HFFc6 (cell line): ENCODE measurements around the gene TRAPPC6A. TPM values are rescaled to one million over a fixed set of nuclear protein-coding genes. Genes with fewer than 3 reads are reported as not detected.

Experiments used
- DNase-seq: peaks from one replicate; pipeline ENCODE4 v3.0.0-alpha.2; 2018
- H3K27ac Mint-ChIP-seq: 2 replicates; pipeline ENCODE4 v1.8.0; 2020; ENCODE audit warnings: mild to moderate bottlenecking, mixed read lengths
- H3K27me3 Mint-ChIP-seq: 2 replicates; pipeline ENCODE4 v1.8.0; 2021; ENCODE audit warnings: mild to moderate bottlenecking, moderate library complexity, mixed read lengths; ENCODE audit not compliant: insufficient read depth
- H3K36me3 Mint-ChIP-seq: 2 replicates; pipeline ENCODE4 v1.8.0; 2021; ENCODE audit warnings: low read depth, mixed read lengths
- H3K4me1 Mint-ChIP-seq: 2 replicates; pipeline ENCODE4 v1.8.0; 2020; ENCODE audit warnings: low read depth, mixed read lengths
- H3K4me3 Mint-ChIP-seq: 2 replicates; pipeline ENCODE4 v1.8.0; 2020; ENCODE audit warnings: mild to moderate bottlenecking, moderate library complexity, mixed read lengths
- H3K9me3 Mint-ChIP-seq: 2 replicates; pipeline ENCODE4 v1.8.0; 2020; ENCODE audit warnings: mild to moderate bottlenecking, mixed read lengths
- total RNA-seq, 6 experiments: library from RNA; stranded (reverse); fragmentation: NEBNext Ultra II Directional; extraction: Animal tissue kit (Norgen Biotek cat#: 25700); gene quantifications; 2 replicates in 1 of 6; 3 replicates in 5 of 6; pipeline ENCODE4 v1.2.3, GENCODE V29; 2021
- TF ChIP-seq, protein P1 (sequence below): fragments of 200-600 bp; sonication (generic); IDR thresholded peaks from 2 replicates; pipeline ENCODE4 v1.5.0; 2021; ENCODE audit warnings: antibody characterized with exemption, mild to moderate bottlenecking

Gene TRAPPC6A
- total RNA-seq, 6 experiments from 2014 or later, result 3.5 to 6.9 (median 5.2) TPM

DNA sequence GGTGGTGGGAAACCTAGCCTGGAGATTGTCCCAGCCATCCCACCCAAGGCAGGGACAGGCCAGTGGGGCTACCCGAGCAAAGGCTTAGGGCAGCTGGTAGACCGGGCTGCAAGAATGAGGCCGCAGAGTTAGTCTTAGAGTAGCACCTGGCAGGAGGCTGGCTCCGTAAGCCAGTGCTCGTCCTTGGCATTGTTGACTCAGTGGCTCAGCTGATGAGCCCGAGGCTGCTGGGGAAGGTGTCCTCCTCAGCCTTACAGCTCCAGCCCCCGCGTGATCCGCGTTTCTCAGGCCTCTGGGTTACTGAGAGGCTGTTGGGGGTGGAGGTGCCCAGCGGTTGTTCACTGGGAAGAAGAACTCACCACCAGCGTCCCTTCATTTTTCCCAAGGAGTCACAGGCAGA is 60.4 kb downstream of the TRAPPC6A start:
- H3K27me3 Mint-ChIP-seq, result peaks cover 2% of the 10 kb centered on the region

DNA sequence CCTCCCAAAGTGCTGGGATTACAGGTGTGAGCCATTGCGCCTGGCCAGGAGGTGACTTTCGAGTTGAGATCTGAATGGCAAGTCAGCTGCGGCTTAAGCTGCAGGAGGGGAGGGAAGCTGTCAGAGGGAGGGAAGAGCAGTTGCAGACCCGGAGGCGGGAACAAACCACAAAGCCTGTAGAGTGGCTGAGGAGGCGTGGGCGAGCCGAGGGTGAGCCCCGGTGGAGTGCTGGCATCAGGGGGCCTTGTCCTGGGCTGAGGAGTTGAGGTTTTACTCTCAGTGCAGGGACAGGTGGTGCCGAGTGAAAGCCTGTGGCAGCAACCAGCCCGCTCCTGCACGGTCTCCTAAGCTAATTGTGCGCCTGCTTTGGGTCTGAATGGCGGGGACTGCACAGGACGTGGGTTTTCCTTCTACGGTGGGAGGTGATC is 60.9 kb downstream of the TRAPPC6A start:
- peaks cover 4% of the 10 kb centered on the region; the same call in 1 of the 2 replicates for H3K36me3 Mint-ChIP-seq

More for the DNA sequence above, 60.4 kb downstream of the TRAPPC6A start:
- no peaks in the 10 kb centered on the region for H3K4me1 Mint-ChIP-seq
- DNase-seq, result no peak
- no peak overlapping the region for H3K4me3 Mint-ChIP-seq
- no peaks in the 10 kb centered on the region for H3K9me3 Mint-ChIP-seq
- H3K27ac Mint-ChIP-seq, result no peak overlapping the region
- TF ChIP-seq, protein P1, sequence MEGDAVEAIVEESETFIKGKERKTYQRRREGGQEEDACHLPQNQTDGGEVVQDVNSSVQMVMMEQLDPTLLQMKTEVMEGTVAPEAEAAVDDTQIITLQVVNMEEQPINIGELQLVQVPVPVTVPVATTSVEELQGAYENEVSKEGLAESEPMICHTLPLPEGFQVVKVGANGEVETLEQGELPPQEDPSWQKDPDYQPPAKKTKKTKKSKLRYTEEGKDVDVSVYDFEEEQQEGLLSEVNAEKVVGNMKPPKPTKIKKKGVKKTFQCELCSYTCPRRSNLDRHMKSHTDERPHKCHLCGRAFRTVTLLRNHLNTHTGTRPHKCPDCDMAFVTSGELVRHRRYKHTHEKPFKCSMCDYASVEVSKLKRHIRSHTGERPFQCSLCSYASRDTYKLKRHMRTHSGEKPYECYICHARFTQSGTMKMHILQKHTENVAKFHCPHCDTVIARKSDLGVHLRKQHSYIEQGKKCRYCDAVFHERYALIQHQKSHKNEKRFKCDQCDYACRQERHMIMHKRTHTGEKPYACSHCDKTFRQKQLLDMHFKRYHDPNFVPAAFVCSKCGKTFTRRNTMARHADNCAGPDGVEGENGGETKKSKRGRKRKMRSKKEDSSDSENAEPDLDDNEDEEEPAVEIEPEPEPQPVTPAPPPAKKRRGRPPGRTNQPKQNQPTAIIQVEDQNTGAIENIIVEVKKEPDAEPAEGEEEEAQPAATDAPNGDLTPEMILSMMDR, result no peak
- peaks cover 4% of the 10 kb centered on the region; the same call in 1 of the 2 replicates for H3K36me3 Mint-ChIP-seq

DNA sequence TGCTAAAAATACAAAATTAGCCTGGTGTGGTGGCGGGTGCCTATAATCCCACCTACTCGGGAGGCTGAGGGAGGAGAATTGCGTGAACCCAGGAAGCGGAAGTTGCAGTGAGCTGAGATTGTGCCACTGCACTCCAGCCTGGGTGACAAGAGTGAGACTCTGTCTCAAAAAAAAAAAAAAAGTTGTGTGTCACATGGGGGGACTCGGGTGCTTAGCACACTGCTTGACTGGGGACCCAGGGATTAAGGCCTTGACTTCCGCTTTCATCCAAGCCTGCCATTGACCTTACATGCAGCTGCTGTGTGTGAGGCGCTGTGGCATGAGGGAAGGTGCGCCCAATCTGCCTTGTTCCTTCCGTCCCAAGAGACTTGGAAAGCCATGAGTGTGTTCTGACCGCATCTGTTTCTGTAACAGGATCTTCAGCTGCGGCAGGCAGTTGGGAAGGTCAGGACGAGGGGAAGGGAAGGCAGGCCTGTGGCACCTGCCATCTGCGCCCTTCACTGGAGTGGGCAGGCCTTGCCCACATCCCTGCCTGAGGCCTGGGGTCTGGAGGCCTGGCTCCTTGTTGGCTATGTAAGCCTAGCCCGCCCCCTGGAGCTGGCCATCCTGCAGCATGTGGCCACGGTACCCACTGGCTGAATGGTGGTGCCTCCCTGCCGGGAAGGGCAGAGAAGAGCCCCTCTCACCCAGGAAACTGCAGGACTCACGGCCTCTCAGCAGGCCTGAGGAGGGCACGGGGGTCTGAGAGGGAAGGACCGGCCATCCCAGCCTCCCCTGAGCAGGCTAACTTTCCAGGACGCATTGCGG is 62.0 kb downstream of the TRAPPC6A start:
- Mint-ChIP-seq H3K27me3 (peaks cover 2% of the 10 kb centered on the region), H3K27ac (no peak overlapping the region), H3K4me1 (no peaks in the 10 kb centered on the region), H3K36me3 (peaks cover 4% of the 10 kb centered on the region; the same call in 1 of the 2 replicates), H3K4me3 (no peak overlapping the region), H3K9me3 (no peaks in the 10 kb centered on the region)
- DNase-seq, result no peak
- TF ChIP-seq, protein P1, result no peak

More for the DNA sequence above, 60.9 kb downstream of the TRAPPC6A start:
- H3K27ac Mint-ChIP-seq, result no peak overlapping the region
- peaks cover 2% of the 10 kb centered on the region for H3K27me3 Mint-ChIP-seq
- no peaks in the 10 kb centered on the region for H3K4me1 Mint-ChIP-seq
- H3K4me3 Mint-ChIP-seq, result no peak overlapping the region
- H3K9me3 Mint-ChIP-seq, result no peaks in the 10 kb centered on the region
- TF ChIP-seq, protein P1, result no peak
- no peak for DNase-seq

DNA sequence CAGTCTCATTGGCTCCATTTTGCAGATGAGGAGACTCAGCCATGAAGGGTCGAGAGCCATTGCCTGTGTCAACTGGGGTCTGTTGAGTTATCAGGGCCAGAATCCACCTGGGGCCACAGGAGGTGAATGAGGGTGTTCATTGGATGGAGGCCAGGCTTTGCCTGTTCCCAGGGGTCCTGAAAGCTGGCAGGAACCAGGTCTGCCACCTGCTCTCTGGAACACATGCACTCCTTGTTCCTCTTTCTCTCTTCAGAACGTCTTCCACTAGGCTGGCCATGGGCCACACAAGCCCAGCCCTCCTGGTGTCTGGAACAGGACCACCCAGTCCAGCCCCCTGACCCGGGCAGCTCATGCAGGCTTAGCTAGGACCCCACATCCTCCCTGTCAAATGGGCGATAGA is 63.9 kb downstream of the TRAPPC6A start:
- DNase-seq, result no peak
- H3K27ac Mint-ChIP-seq, result no peak overlapping the region
- TF ChIP-seq, protein P1, result no peak
- peaks cover 4% of the 10 kb centered on the region; the same call in 1 of the 2 replicates for H3K36me3 Mint-ChIP-seq
- no peaks in the 10 kb centered on the region; the same call in 1 of the 2 replicates for H3K4me1 Mint-ChIP-seq
- H3K27me3 Mint-ChIP-seq, result peaks cover 2% of the 10 kb centered on the region
- no peaks in the 10 kb centered on the region for H3K9me3 Mint-ChIP-seq
- no peak overlapping the region for H3K4me3 Mint-ChIP-seq

DNA sequence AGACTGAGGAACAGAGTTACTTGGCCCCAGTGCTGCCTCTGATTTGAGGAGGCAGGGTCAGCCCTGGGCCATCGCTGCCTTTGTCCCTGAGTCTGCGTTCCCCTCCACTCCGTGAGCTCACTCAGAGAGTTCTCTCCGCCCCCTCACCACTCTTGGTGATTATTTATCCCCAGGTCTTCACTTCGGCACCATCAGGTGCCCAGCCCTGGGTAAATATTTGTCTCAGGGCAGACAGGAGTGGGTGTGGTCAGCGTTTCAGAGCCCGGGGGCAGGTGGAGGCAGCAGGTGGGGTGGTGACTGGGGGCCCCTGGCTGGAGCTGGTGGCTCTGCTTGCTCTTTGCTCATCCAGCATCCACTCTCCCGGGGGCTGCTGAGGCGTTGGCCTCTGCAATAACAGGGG is 64.4 kb downstream of the TRAPPC6A start:
- no peaks in the 10 kb centered on the region; the same call in none of the 2 replicates for H3K27me3 Mint-ChIP-seq
- no peaks in the 10 kb centered on the region for H3K9me3 Mint-ChIP-seq
- peaks cover 4% of the 10 kb centered on the region; the same call in 1 of the 2 replicates for H3K36me3 Mint-ChIP-seq
- no peak for DNase-seq
- H3K4me1 Mint-ChIP-seq, result no peaks in the 10 kb centered on the region; the same call in 1 of the 2 replicates
- no peak overlapping the region for H3K27ac Mint-ChIP-seq
- H3K4me3 Mint-ChIP-seq, result no peak overlapping the region
- TF ChIP-seq, protein P1, result no peak

Other genes starting within 250 kb of the TRAPPC6A start
- gene APOC4, start 236.0 kb downstream of the TRAPPC6A start, total RNA-seq, result not detected
- not detected for gene APOC2, start 232.2 kb downstream of the TRAPPC6A start, total RNA-seq
- 100 to 1,000 TPM; 160 to 184 (median 172) TPM for gene CLPTM1, start 222.9 kb downstream of the TRAPPC6A start, total RNA-seq
- 10 to 100 TPM in 2 of 6 experiments, 1 to 10 TPM in 4; 6.1 to 10.8 (median 9.4) TPM for gene RELB, start 176.8 kb downstream of the TRAPPC6A start, total RNA-seq
- 10 to 100 TPM; 29.9 to 42.9 (median 37.3) TPM for gene CLASRP, start 139.2 kb downstream of the TRAPPC6A start, total RNA-seq
- gene ZNF296, start 101.8 kb downstream of the TRAPPC6A start, total RNA-seq, result under 1 TPM; 0.57 to 0.87 (median 0.65) TPM
- 10 to 100 TPM; 34.3 to 43.4 (median 39.0) TPM for gene GEMIN7, start 99.0 kb downstream of the TRAPPC6A start, total RNA-seq
- gene PPP1R37, start 85.1 kb downstream of the TRAPPC6A start, total RNA-seq, result 10 to 100 TPM; 20.4 to 27.4 (median 21.6) TPM
- gene NKPD1, start 17.3 kb downstream of the TRAPPC6A start, total RNA-seq, result under 1 TPM in 5 of 6 experiments, not detected in 1; 0.07 to 0.17 (median 0.07) TPM
- gene BLOC1S3, start 547 bp upstream of the TRAPPC6A start, total RNA-seq, result 10 to 100 TPM; 10.5 to 14.2 (median 12.2) TPM
- gene EXOC3L2, start 67.2 kb upstream of the TRAPPC6A start, total RNA-seq, result under 1 TPM in 1 of 6 experiments, not detected in 5; 0.10 TPM
- 10 to 100 TPM; 38.9 to 46.0 (median 44.2) TPM for gene MARK4, start 73.0 kb upstream of the TRAPPC6A start, total RNA-seq
- not detected for gene CKM, start 144.6 kb upstream of the TRAPPC6A start, total RNA-seq
- not detected for gene KLC3, start 162.5 kb upstream of the TRAPPC6A start, total RNA-seq
- 100 to 1,000 TPM in 1 of 6 experiments, 10 to 100 TPM in 5; 80.2 to 108 (median 87.8) TPM for gene ERCC2, start 192.3 kb upstream of the TRAPPC6A start, total RNA-seq
- 10 to 100 TPM; 10.2 to 24.7 (median 22.2) TPM for gene PPP1R13L, start 226.8 kb upstream of the TRAPPC6A start, total RNA-seq
- gene POLR1G, start 228.4 kb upstream of the TRAPPC6A start, total RNA-seq, result 10 to 100 TPM; 13.7 to 25.8 (median 15.1) TPM
- gene ERCC1, start 245.7 kb upstream of the TRAPPC6A start, total RNA-seq, result 100 to 1,000 TPM; 106 to 129 (median 117) TPM